Measurements from ENCODE around the gene PIK3R2.
A peak's percentile ranks its signal among the peaks of the same experiment; 100 is the strongest.

PIK3R2 gene

GRCh38 chr19:18123819-18124218 lies 29.1 kb upstream of the PIK3R2 start:
- DNase-seq (ENCODE audit: low read depth in 2 of 2) = no peak

GRCh38 chr19:18126097-18126496 lies 26.9 kb upstream of the PIK3R2 start:
- DNase-seq (ENCODE audit: low read depth in 2 of 2) = no peak

- no peak for DNase-seq (ENCODE audit: low read depth in 2 of 2)
Measured at GRCh38 chr19:18128044-18128443, 24.9 kb upstream of the PIK3R2 start.

GRCh38 chr19:18128805-18129204 lies 24.2 kb upstream of the PIK3R2 start:
- DNase-seq (ENCODE audit: low read depth in 2 of 2) = no peak

GRCh38 chr19:18130523-18131242 lies 22.3 kb upstream of the PIK3R2 start:
- no peak for DNase-seq (ENCODE audit: low read depth in 2 of 2)

GRCh38 chr19:18131841-18132596 lies 20.9 kb upstream of the PIK3R2 start:
- DNase-seq (ENCODE audit: low read depth in 2 of 2) = no peak

- DNase-seq (ENCODE audit: low read depth in 2 of 2) = no peak
Measured at GRCh38 chr19:18135712-18136584, 17.0 kb upstream of the PIK3R2 start.

GRCh38 chr19:18137242-18137641 lies 15.7 kb upstream of the PIK3R2 start:
- no peak for DNase-seq (ENCODE audit: low read depth in 2 of 2)

GRCh38 chr19:18137657-18138339 lies 15.2 kb upstream of the PIK3R2 start:
- no peak for DNase-seq (ENCODE audit: low read depth in 2 of 2)

GRCh38 chr19:18140473-18140872 lies 12.5 kb upstream of the PIK3R2 start:
- DNase-seq (ENCODE audit: low read depth in 2 of 2) = no peak

- no peak for DNase-seq (ENCODE audit: low read depth in 2 of 2)
Measured at GRCh38 chr19:18141031-18141430, 11.9 kb upstream of the PIK3R2 start.

GRCh38 chr19:18143902-18144301 lies 9.1 kb upstream of the PIK3R2 start:
- no peak for DNase-seq (ENCODE audit: low read depth in 2 of 2)

- no peak for DNase-seq (ENCODE audit: low read depth in 2 of 2)
Measured at GRCh38 chr19:18144361-18144760, 8.6 kb upstream of the PIK3R2 start.

GRCh38 chr19:18144906-18145305 lies 8.1 kb upstream of the PIK3R2 start:
- DNase-seq (ENCODE audit: low read depth in 2 of 2) = no peak

- no peak for DNase-seq (ENCODE audit: low read depth in 2 of 2)
Measured at GRCh38 chr19:18145391-18145999, 7.5 kb upstream of the PIK3R2 start.

GRCh38 chr19:18147396-18147795 lies 5.6 kb upstream of the PIK3R2 start:
- no peak for DNase-seq (ENCODE audit: low read depth in 2 of 2)

- no peak for DNase-seq (ENCODE audit: low read depth in 2 of 2)
Measured at GRCh38 chr19:18149596-18149975, 3.4 kb upstream of the PIK3R2 start.

GRCh38 chr19:18150776-18151624 lies 2.0 kb upstream of the PIK3R2 start:
- no peak for DNase-seq (ENCODE audit: low read depth in 2 of 2)

- DNase-seq (ENCODE audit: low read depth in 2 of 2) = peak; percentile 98 to 100
Measured at GRCh38 chr19:18152442-18152816, 534 bp upstream of the PIK3R2 start.

- DNase-seq (ENCODE audit: low read depth in 2 of 2) = no peak
Measured at GRCh38 chr19:18153556-18154134, 682 bp downstream of the PIK3R2 start.

All from activated CD4-positive, alpha-beta T cell treated with anti-CD3 and anti-CD28 coated beads for 24 hours (primary cell).